GM20000 (cell line): ENCODE measurements around the gene KCNIP1.
A peak's percentile ranks its signal among the peaks of the same experiment; 100 is the strongest.

Experiments used
- DNase-seq: peaks from one replicate; pipeline ENCODE4 v3.0.0; 2012; ENCODE audit warnings: low spot score
- TF ChIP-seq, protein P1 (sequence below): IDR thresholded peaks from 2 replicates; pipeline ENCODE4 v1.5.1; 2012; ENCODE audit warnings: mild to moderate bottlenecking, control low read depth; ENCODE audit errors: extremely low read depth, missing control alignments

KCNIP1 gene

DNA sequence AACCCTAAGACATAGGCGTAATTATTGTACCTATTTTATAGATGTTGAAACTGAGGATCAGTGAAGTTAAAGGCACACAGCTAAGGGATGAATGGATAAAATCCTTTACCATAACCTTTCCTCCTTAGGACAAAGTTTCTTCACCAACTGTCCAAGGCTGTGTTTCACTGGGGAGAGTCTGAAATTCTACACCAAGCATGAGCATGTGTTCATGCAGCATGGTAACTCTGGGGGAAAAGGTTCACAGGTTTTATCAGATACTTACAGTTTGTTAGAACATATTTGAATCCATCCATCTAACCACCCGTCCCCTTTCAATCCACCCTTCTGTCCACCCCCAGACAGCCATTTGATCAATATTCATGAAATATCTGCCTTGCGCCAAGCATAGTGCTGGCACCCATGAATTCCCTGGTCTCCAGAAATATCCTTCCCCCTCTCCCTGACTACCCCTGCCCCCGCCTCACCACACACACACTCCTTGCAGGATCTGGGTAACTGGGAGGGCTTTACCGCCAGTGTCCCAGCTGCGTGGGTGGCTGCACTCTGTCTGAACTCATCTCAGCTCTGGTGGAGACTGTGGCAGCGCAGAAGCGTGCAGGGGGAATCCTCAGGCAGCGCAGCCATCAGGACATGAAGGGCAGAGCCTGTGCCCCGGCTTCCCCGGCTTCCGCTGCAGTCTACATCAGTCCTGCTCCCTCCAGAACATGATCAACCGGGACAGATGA is 6.3 kb upstream of the KCNIP1 start:
- TF ChIP-seq, protein P1, sequence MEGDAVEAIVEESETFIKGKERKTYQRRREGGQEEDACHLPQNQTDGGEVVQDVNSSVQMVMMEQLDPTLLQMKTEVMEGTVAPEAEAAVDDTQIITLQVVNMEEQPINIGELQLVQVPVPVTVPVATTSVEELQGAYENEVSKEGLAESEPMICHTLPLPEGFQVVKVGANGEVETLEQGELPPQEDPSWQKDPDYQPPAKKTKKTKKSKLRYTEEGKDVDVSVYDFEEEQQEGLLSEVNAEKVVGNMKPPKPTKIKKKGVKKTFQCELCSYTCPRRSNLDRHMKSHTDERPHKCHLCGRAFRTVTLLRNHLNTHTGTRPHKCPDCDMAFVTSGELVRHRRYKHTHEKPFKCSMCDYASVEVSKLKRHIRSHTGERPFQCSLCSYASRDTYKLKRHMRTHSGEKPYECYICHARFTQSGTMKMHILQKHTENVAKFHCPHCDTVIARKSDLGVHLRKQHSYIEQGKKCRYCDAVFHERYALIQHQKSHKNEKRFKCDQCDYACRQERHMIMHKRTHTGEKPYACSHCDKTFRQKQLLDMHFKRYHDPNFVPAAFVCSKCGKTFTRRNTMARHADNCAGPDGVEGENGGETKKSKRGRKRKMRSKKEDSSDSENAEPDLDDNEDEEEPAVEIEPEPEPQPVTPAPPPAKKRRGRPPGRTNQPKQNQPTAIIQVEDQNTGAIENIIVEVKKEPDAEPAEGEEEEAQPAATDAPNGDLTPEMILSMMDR, result no peak
- DNase-seq, result no peak

DNA sequence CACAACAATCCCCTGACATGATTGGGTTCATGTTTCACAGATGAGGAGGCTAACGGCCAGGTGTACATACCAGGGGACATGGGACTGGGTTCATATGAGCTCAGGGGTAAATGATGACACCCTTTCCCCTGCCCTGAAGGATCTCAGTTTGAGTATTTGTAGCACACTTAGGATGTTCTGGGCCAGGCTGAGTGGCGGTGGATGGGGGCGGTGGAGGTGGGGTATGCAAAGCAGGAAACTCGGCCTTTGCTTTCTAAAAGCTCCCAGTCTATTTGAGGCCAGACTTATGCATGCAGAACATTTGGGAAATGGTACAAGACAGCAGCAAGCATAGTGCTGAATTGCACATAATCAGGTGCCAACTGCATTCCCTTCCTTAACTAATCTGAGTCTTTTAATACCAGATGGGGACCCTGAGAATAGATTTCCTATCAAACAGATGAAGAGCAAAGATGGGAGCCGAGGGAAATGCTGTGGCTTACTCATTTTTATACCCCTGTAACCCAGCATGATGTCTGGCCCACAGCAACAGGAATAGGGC is 4.9 kb upstream of the KCNIP1 start:
- TF ChIP-seq, protein P1, result no peak
- DNase-seq, result no peak

DNA sequence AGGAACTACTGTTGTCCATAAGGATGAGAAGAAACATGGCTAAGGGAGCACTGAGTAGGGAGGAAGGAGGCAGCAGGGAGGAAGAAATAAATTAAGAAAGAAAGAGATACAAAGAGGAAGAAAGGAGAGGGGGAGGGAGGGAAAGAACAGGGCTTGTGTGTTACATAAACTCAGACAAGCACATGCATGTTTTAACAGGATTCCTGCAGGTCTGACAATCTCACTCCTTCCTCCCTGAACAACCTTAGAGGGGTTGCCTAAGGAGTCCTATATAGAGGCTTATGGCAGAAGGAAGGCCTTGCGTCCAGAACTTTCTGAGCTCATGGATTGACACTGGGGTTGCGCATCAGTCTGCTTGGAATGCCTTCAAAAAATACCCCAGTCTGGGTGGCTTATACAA is 4.2 kb upstream of the KCNIP1 start:
- TF ChIP-seq, protein P1, result no peak
- DNase-seq, result no peak

DNA sequence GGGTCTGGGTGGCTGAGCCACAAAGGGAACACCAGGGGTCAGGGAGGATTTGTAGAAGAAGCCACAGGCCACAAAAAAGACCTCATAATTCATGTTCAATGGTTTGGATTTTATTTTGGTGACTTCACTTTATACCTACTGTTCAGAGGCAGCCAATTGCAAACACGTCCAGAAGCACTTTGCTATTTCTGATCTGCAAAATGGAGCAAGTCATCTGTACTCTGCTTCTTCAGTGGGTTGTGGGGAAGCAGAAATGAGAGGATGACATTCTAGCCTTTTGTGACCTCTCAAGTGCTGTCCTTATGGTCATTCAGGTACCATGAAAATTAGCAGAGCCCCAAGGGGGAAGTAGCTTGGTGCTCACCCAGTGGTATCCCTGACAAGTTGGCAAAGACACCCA is 2.5 kb upstream of the KCNIP1 start:
- TF ChIP-seq, protein P1, result no peak
- no peak for DNase-seq

DNA sequence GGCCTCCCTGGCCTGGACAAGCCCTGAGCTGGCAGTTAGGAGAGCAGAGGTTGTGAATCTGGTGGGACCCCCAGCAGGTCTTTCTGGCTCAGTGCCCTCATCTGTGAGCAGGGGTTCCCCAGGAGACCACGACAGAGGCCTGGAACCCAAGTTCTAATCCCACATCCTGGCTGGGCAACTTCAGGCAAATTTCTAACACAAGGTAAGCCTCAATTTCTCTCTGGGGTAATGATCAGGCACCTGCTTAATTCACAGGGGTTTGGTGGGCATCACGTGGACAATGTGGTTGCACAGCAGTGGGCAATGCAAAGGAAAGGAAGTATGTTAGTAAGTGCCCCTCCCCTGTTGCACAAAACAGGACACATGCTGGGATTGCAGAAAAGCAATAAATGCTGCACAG is 1.9 kb upstream of the KCNIP1 start:
- TF ChIP-seq, protein P1, result no peak

DNA sequence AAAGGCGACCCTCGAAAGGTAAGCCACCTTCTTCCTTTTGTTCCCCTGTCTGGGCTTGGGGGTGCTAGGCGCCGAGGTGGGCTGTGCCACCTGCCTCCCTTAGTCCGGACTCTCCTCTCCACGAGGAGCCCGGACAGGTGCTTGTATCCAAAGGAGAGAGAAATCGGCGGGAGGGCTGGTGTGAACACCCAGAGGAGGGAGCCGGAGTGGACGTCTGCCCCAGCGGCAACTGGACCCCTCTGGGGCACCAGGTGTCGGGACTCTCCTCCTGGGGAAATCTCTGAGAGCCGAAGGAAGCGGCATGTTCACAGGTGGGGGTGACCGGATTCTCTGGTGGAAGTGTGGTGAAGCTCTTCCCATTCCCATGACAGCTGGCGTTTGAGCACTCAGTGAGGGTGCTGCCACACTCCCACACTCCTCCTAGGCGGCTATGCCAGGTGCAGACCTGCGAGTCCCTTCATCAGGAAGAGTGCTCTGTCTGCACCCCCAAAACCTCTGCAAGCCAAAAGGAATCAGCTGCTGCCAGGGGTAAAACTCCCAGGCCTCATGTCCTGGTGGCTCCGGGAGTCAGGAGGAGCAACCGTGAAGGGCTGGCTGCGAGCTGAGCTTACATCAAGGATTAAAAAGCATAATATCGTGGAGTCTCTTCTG is 921 bp downstream of the KCNIP1 start:
- DNase-seq, result no peak
- TF ChIP-seq, protein P1, result no peak

More for the DNA sequence above, 1.9 kb upstream of the KCNIP1 start:
- no peak for DNase-seq

DNA sequence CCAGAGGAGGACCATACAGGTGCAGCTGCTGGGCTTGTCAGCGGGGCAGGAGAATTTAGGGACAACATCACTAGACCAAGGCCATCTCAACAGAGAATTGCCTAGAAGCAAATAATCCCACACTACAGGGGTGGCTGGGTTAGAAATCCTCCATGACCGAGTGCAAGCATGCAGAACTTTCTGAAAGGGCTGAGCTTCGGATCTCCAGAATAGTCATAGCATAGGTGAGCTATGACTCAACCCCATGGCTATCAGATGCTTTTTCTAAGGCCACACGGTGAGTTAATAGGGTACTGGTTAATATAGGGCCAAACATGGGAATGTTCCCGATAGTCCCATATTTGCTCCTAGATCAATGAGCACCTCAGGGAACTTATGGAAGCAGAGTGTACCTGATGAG is 4.2 kb downstream of the KCNIP1 start:
- TF ChIP-seq, protein P1, result no peak
- peak; percentile 22 for DNase-seq
